WTC11 (cell line): ENCODE measurements around the gene AAGAB. TPM values are rescaled to one million over a fixed set of nuclear protein-coding genes. Genes with fewer than 3 reads are reported as not detected.

Experiments
- ATAC-seq: fragments of 200-7000 bp; cut with Tn5 transposase; 2 replicates; pipeline ENCODE4 v1.10.0; 2021; ENCODE audit warnings: mild to moderate bottlenecking, moderate library complexity
- CTCF ChIA-PET: fragments of 300-600 bp; sonication (Branson Sonifier 250); formaldehyde crosslinking; loops from one replicate; lab custom pipeline; 2021; ENCODE audit warnings: antibody characterized with exemption; lab: Charles Lee
- POLR2A ChIA-PET: fragments of 350-600 bp; sonication (Branson Sonifier 250); formaldehyde crosslinking; loops from one replicate; lab custom pipeline; 2021; ENCODE audit warnings: antibody characterized with exemption; lab: Charles Lee
- DNase-seq: peaks from one replicate; pipeline ENCODE4 v3.0.0; 2021; ENCODE audit warnings: low spot score
- H3K27ac Mint-ChIP-seq: 2 replicates; pipeline ENCODE4 v1.8.0; 2021; ENCODE audit warnings: mixed read lengths
- H3K27me3 Mint-ChIP-seq: 2 replicates; pipeline ENCODE4 v1.8.0; 2021; ENCODE audit warnings: low read depth, mild to moderate bottlenecking, moderate library complexity, mixed read lengths
- H3K36me3 Mint-ChIP-seq: 2 replicates; pipeline ENCODE4 v1.8.0; 2021; ENCODE audit warnings: mixed read lengths
- H3K4me1 Mint-ChIP-seq: 2 replicates; pipeline ENCODE4 v1.8.0; 2022; ENCODE audit warnings: mixed read lengths
- H3K4me3 Mint-ChIP-seq: 2 replicates; pipeline ENCODE4 v1.8.0; 2021; ENCODE audit warnings: mild to moderate bottlenecking, moderate library complexity, mixed read lengths
- H3K9me3 Mint-ChIP-seq: 2 replicates; pipeline ENCODE4 v1.8.0; 2021; ENCODE audit warnings: mixed read lengths
- CREB1 ChIP-seq: sonication (generic); formaldehyde crosslinking; IDR thresholded peaks from 2 replicates; pipeline ENCODE4 v1.8.0; 2023; ENCODE audit warnings: mild to moderate bottlenecking, missing genetic modification reagents
- FOXJ3 ChIP-seq: sonication (generic); formaldehyde crosslinking; IDR thresholded peaks from 2 replicates; pipeline ENCODE4 v1.9.0; 2021; ENCODE audit warnings: missing genetic modification reagents, mild to moderate bottlenecking, borderline replicate concordance
- FOXK1 ChIP-seq: sonication (generic); formaldehyde crosslinking; IDR thresholded peaks from 2 replicates; pipeline ENCODE4 v1.8.0; 2022; ENCODE audit warnings: mild to moderate bottlenecking, moderate library complexity, missing genetic modification reagents
- FOXP1 ChIP-seq: sonication (generic); formaldehyde crosslinking; IDR thresholded peaks from 2 replicates; pipeline ENCODE4 v1.8.0; 2022; ENCODE audit warnings: missing genetic modification reagents, mild to moderate bottlenecking, moderate library complexity, borderline replicate concordance
- JAZF1 ChIP-seq: fragments of 250-450 bp; sonication (Bioruptor Pico); IDR thresholded peaks from 2 replicates; pipeline ENCODE4 v1.9.0; 2021; ENCODE audit warnings: moderate library complexity, mild to moderate bottlenecking, inconsistent platforms
- TCF7 ChIP-seq: sonication (generic); formaldehyde crosslinking; IDR thresholded peaks from 2 replicates; pipeline ENCODE4 v1.8.0; 2022; ENCODE audit warnings: mild to moderate bottlenecking, low read depth, missing genetic modification reagents, moderate library complexity
- TEAD4 ChIP-seq: sonication (generic); formaldehyde crosslinking; IDR thresholded peaks from 2 replicates; pipeline ENCODE4 v1.8.0; 2022; ENCODE audit warnings: mild to moderate bottlenecking, missing genetic modification reagents
- ZNF416 ChIP-seq: fragments of 250-450 bp; sonication (Bioruptor Pico); IDR thresholded peaks from 2 replicates; pipeline ENCODE4 v1.9.0; 2021; ENCODE audit warnings: mild to moderate bottlenecking, inconsistent platforms
- total RNA-seq: library from RNA; stranded (reverse); gene quantifications from 3 replicates; pipeline ENCODE4 v1.2.3, GENCODE V29; 2021
- TF ChIP-seq, protein P1 (sequence below): sonication (generic); formaldehyde crosslinking; IDR thresholded peaks from 2 replicates; pipeline ENCODE4 v1.8.1; 2022; ENCODE audit warnings: missing genetic modification reagents, borderline replicate concordance
- TF ChIP-seq, protein P2 (sequence below): sonication (generic); formaldehyde crosslinking; IDR thresholded peaks from 2 replicates; pipeline ENCODE4 v1.8.1; 2022; ENCODE audit warnings: low read depth, mild to moderate bottlenecking, moderate library complexity, missing genetic modification reagents, borderline replicate concordance
- TF ChIP-seq, protein P3 (sequence below): sonication (generic); formaldehyde crosslinking; IDR thresholded peaks from 2 replicates; pipeline ENCODE4 v1.8.0; 2023; ENCODE audit warnings: mild to moderate bottlenecking, missing genetic modification reagents
- TF ChIP-seq, protein P4 (sequence below): fragments of 250-450 bp; sonication (Bioruptor Pico); IDR thresholded peaks from 2 replicates; pipeline ENCODE4 v1.8.0; 2021; ENCODE audit warnings: mild to moderate bottlenecking
- TF ChIP-seq, protein P5 (sequence below): sonication (generic); formaldehyde crosslinking; IDR thresholded peaks from 2 replicates; pipeline ENCODE4 v1.8.1; 2022; ENCODE audit warnings: mild to moderate bottlenecking, moderate library complexity, missing genetic modification reagents
- TF ChIP-seq, protein P6 (sequence below): sonication (generic); formaldehyde crosslinking; IDR thresholded peaks from 2 replicates; pipeline ENCODE4 v1.8.1; 2022; ENCODE audit warnings: mild to moderate bottlenecking, missing genetic modification reagents, moderate library complexity, borderline replicate concordance
- TF ChIP-seq, protein P7 (sequence below): sonication (generic); formaldehyde crosslinking; conservative IDR thresholded peaks from 2 replicates; pipeline ENCODE4 v1.8.1; 2023; ENCODE audit warnings: mild to moderate bottlenecking, low read depth, missing genetic modification reagents, moderate library complexity
- TF ChIP-seq, protein P8 (sequence below): sonication (generic); formaldehyde crosslinking; IDR thresholded peaks from 2 replicates; pipeline ENCODE4 v1.8.0; 2023; ENCODE audit warnings: missing genetic modification reagents
- TF ChIP-seq, protein P9 (sequence below): fragments of 250-450 bp; sonication (Bioruptor Pico); IDR thresholded peaks from 2 replicates; pipeline ENCODE4 v1.9.0; 2021; ENCODE audit warnings: moderate library complexity, mild to moderate bottlenecking, inconsistent platforms, borderline replicate concordance
- TF ChIP-seq, protein P10 (sequence below): sonication (generic); formaldehyde crosslinking; IDR thresholded peaks from 2 replicates; pipeline ENCODE4 v1.8.1; 2023; ENCODE audit warnings: mild to moderate bottlenecking, missing genetic modification reagents, moderate library complexity
- TF ChIP-seq, protein P11 (sequence below): sonication (generic); formaldehyde crosslinking; IDR thresholded peaks from 2 replicates; pipeline ENCODE4 v1.8.1; 2023; ENCODE audit warnings: mild to moderate bottlenecking, moderate library complexity, missing genetic modification reagents

The AAGAB gene
- total RNA-seq, 1 experiment from 2014 or later: 41.7 TPM

DNA sequence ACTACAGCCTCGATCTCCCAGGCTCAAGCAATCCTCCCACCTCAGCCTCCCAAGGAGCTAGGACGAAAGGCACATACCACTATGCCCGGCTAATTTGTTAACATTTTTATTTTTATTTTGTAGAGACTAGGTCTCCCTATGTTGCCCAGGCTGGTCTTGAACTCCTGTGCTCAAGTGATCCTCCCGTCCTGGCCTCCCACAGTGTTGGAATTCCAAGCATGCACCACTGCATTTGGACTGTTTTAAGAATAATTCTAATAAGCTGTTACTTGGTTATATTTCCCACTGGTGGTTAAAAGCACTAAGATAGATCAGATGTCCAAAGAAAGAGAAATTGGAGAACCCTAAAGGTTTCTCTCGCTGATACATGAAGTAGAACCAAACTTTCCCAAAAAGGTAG is 3.1 kb downstream of the AAGAB start (continued):
- TF ChIP-seq ZNF416 (CRISPR knock-in tag): no peak

DNA sequence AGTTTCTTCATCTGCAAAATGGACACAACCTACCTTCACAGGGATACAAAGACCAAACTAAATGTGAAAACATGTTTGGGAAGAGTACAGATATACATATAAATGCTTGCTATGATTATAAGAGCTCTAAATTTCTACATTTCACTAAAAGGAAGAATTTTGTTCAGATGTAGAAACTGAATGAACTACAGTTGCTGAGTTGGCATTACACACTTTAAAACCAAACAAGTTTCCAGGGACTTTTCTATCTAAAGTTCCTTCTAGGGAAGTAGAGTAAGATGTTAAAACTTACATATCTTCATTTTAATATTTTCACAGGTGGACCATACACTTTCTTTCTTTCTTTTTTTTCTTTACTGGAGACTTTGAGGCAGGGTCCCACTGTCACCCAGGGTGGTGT is 4.6 kb downstream of the AAGAB start:
- TF ChIP-seq, protein P1, sequence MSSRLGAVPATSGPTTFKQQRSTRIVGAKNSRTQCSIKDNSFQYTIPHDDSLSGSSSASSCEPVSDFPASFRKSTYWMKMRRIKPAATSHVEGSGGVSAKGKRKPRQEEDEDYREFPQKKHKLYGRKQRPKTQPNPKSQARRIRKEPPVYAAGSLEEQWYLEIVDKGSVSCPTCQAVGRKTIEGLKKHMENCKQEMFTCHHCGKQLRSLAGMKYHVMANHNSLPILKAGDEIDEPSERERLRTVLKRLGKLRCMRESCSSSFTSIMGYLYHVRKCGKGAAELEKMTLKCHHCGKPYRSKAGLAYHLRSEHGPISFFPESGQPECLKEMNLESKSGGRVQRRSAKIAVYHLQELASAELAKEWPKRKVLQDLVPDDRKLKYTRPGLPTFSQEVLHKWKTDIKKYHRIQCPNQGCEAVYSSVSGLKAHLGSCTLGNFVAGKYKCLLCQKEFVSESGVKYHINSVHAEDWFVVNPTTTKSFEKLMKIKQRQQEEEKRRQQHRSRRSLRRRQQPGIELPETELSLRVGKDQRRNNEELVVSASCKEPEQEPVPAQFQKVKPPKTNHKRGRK (CRISPR knock-in tag): no peak
- TF ChIP-seq, protein P2, sequence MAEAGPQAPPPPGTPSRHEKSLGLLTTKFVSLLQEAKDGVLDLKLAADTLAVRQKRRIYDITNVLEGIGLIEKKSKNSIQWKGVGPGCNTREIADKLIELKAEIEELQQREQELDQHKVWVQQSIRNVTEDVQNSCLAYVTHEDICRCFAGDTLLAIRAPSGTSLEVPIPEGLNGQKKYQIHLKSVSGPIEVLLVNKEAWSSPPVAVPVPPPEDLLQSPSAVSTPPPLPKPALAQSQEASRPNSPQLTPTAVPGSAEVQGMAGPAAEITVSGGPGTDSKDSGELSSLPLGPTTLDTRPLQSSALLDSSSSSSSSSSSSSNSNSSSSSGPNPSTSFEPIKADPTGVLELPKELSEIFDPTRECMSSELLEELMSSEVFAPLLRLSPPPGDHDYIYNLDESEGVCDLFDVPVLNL: no peak
- TF ChIP-seq, protein P3, sequence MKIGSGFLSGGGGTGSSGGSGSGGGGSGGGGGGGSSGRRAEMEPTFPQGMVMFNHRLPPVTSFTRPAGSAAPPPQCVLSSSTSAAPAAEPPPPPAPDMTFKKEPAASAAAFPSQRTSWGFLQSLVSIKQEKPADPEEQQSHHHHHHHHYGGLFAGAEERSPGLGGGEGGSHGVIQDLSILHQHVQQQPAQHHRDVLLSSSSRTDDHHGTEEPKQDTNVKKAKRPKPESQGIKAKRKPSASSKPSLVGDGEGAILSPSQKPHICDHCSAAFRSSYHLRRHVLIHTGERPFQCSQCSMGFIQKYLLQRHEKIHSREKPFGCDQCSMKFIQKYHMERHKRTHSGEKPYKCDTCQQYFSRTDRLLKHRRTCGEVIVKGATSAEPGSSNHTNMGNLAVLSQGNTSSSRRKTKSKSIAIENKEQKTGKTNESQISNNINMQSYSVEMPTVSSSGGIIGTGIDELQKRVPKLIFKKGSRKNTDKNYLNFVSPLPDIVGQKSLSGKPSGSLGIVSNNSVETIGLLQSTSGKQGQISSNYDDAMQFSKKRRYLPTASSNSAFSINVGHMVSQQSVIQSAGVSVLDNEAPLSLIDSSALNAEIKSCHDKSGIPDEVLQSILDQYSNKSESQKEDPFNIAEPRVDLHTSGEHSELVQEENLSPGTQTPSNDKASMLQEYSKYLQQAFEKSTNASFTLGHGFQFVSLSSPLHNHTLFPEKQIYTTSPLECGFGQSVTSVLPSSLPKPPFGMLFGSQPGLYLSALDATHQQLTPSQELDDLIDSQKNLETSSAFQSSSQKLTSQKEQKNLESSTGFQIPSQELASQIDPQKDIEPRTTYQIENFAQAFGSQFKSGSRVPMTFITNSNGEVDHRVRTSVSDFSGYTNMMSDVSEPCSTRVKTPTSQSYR (CRISPR knock-in tag): no peak
- TF ChIP-seq, protein P4, sequence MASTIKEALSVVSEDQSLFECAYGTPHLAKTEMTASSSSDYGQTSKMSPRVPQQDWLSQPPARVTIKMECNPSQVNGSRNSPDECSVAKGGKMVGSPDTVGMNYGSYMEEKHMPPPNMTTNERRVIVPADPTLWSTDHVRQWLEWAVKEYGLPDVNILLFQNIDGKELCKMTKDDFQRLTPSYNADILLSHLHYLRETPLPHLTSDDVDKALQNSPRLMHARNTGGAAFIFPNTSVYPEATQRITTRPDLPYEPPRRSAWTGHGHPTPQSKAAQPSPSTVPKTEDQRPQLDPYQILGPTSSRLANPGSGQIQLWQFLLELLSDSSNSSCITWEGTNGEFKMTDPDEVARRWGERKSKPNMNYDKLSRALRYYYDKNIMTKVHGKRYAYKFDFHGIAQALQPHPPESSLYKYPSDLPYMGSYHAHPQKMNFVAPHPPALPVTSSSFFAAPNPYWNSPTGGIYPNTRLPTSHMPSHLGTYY (CRISPR knock-in tag): no peak
- TF ChIP-seq, protein P5, sequence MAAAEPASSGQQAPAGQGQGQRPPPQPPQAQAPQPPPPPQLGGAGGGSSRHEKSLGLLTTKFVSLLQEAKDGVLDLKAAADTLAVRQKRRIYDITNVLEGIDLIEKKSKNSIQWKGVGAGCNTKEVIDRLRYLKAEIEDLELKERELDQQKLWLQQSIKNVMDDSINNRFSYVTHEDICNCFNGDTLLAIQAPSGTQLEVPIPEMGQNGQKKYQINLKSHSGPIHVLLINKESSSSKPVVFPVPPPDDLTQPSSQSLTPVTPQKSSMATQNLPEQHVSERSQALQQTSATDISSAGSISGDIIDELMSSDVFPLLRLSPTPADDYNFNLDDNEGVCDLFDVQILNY: no peak
- no peak for TF ChIP-seq TCF7 (CRISPR knock-in tag)
- no peak for TF ChIP-seq FOXJ3 (CRISPR knock-in tag)
- no peak for TF ChIP-seq FOXP1 (CRISPR knock-in tag)
- TF ChIP-seq, protein P6, sequence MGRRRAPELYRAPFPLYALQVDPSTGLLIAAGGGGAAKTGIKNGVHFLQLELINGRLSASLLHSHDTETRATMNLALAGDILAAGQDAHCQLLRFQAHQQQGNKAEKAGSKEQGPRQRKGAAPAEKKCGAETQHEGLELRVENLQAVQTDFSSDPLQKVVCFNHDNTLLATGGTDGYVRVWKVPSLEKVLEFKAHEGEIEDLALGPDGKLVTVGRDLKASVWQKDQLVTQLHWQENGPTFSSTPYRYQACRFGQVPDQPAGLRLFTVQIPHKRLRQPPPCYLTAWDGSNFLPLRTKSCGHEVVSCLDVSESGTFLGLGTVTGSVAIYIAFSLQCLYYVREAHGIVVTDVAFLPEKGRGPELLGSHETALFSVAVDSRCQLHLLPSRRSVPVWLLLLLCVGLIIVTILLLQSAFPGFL: no peak
- TF ChIP-seq TEAD4 (CRISPR knock-in tag): no peak
- no peak for TF ChIP-seq FOXK1 (CRISPR knock-in tag)
- TF ChIP-seq, protein P7, sequence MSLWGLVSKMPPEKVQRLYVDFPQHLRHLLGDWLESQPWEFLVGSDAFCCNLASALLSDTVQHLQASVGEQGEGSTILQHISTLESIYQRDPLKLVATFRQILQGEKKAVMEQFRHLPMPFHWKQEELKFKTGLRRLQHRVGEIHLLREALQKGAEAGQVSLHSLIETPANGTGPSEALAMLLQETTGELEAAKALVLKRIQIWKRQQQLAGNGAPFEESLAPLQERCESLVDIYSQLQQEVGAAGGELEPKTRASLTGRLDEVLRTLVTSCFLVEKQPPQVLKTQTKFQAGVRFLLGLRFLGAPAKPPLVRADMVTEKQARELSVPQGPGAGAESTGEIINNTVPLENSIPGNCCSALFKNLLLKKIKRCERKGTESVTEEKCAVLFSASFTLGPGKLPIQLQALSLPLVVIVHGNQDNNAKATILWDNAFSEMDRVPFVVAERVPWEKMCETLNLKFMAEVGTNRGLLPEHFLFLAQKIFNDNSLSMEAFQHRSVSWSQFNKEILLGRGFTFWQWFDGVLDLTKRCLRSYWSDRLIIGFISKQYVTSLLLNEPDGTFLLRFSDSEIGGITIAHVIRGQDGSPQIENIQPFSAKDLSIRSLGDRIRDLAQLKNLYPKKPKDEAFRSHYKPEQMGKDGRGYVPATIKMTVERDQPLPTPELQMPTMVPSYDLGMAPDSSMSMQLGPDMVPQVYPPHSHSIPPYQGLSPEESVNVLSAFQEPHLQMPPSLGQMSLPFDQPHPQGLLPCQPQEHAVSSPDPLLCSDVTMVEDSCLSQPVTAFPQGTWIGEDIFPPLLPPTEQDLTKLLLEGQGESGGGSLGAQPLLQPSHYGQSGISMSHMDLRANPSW (CRISPR knock-in tag): no peak
- TF ChIP-seq JAZF1: no peak
- TF ChIP-seq CREB1: no peak
- TF ChIP-seq, protein P8, sequence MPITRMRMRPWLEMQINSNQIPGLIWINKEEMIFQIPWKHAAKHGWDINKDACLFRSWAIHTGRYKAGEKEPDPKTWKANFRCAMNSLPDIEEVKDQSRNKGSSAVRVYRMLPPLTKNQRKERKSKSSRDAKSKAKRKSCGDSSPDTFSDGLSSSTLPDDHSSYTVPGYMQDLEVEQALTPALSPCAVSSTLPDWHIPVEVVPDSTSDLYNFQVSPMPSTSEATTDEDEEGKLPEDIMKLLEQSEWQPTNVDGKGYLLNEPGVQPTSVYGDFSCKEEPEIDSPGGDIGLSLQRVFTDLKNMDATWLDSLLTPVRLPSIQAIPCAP (CRISPR knock-in tag): no peak
- TF ChIP-seq, protein P9, sequence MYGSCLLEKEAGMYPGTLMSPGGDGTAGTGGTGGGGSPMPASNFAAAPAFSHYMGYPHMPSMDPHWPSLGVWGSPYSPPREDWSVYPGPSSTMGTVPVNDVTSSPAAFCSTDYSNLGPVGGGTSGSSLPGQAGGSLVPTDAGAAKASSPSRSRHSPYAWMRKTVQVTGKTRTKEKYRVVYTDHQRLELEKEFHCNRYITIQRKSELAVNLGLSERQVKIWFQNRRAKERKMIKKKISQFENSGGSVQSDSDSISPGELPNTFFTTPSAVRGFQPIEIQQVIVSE (CRISPR knock-in tag): no peak
- TF ChIP-seq, protein P10, sequence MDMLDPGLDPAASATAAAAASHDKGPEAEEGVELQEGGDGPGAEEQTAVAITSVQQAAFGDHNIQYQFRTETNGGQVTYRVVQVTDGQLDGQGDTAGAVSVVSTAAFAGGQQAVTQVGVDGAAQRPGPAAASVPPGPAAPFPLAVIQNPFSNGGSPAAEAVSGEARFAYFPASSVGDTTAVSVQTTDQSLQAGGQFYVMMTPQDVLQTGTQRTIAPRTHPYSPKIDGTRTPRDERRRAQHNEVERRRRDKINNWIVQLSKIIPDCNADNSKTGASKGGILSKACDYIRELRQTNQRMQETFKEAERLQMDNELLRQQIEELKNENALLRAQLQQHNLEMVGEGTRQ (CRISPR knock-in tag): no peak
- TF ChIP-seq, protein P11, sequence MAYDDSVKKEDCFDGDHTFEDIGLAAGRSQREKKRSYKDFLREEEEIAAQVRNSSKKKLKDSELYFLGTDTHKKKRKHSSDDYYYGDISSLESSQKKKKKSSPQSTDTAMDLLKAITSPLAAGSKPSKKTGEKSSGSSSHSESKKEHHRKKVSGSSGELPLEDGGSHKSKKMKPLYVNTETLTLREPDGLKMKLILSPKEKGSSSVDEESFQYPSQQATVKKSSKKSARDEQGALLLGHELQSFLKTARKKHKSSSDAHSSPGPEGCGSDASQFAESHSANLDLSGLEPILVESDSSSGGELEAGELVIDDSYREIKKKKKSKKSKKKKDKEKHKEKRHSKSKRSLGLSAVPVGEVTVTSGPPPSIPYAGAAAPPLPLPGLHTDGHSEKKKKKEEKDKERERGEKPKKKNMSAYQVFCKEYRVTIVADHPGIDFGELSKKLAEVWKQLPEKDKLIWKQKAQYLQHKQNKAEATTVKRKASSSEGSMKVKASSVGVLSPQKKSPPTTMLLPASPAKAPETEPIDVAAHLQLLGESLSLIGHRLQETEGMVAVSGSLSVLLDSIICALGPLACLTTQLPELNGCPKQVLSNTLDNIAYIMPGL: no peak

More for the DNA sequence above, 4.6 kb downstream of the AAGAB start:
- H3K9me3 Mint-ChIP-seq: peaks cover 17% of the 10 kb centered on the region
- peaks cover 2% of the 10 kb centered on the region for H3K27me3 Mint-ChIP-seq
- no peak for DNase-seq
- CTCF ChIA-PET: no interaction called here
- H3K27ac Mint-ChIP-seq: no peak overlapping the region
- H3K4me3 Mint-ChIP-seq: no peak overlapping the region
- no peak for ATAC-seq
- peaks cover 5% of the 10 kb centered on the region; the same call in 1 of the 2 replicates for H3K4me1 Mint-ChIP-seq
- POLR2A ChIA-PET: no interaction called here
- peaks cover 33% of the 10 kb centered on the region for H3K36me3 Mint-ChIP-seq
